Measurements from ENCODE around the gene SMPD3. TPM values are rescaled to one million over a fixed set of nuclear protein-coding genes. Genes with fewer than 3 reads are reported as not detected.

SMPD3 gene
- total and polyA plus RNA-seq, 7 donors: 0.04 to 0.21 (median 0.08) TPM

DNA sequence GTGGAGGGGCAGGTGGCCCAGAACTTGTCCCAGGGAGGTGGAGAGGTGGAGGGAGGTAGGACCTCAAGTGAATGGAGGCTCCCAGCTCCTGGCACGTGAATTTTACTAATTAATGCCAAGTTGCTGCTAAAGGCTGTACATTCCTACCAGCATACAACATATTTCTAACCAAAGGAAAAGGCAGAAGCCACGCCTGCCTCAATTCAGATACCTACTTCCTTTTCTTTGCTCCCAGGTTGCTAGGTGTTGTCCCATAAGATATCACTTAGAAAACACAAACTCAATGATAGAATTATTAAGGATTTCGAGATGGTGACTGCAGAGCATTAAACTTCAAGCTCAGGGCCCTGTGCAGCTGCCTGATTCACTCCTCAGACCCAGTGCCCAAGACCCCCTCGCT, 20.5 kb upstream of the SMPD3 start:
- ATAC-seq: no peak
- TF ChIP-seq, protein P1, sequence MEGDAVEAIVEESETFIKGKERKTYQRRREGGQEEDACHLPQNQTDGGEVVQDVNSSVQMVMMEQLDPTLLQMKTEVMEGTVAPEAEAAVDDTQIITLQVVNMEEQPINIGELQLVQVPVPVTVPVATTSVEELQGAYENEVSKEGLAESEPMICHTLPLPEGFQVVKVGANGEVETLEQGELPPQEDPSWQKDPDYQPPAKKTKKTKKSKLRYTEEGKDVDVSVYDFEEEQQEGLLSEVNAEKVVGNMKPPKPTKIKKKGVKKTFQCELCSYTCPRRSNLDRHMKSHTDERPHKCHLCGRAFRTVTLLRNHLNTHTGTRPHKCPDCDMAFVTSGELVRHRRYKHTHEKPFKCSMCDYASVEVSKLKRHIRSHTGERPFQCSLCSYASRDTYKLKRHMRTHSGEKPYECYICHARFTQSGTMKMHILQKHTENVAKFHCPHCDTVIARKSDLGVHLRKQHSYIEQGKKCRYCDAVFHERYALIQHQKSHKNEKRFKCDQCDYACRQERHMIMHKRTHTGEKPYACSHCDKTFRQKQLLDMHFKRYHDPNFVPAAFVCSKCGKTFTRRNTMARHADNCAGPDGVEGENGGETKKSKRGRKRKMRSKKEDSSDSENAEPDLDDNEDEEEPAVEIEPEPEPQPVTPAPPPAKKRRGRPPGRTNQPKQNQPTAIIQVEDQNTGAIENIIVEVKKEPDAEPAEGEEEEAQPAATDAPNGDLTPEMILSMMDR (IDR thresholded peaks at IDR 0.05): no peak
- no peaks in the 10 kb centered on the region for H3K27me3 ChIP-seq (ENCODE audit: insufficient read depth in 3 of 3, low read length in 2 of 3)
- no peaks in the 10 kb centered on the region for H3K9me3 ChIP-seq
- WGBS, 3 donors: 65 to 70% (median 68%) methylated on average over 4 of the region's 4 CpGs
- no peak overlapping the region for H3K27ac ChIP-seq
- DNase-seq: no peak
- H3K4me3 ChIP-seq: no peak overlapping the region
- intact Hi-C loops (cut with DNase I): no loop called here
- no peaks in the 10 kb centered on the region for H3K4me1 ChIP-seq
- no peaks in the 10 kb centered on the region for H3K36me3 ChIP-seq (ENCODE audit: insufficient read depth in 1 of 2, low read depth in 1 of 2)

DNA sequence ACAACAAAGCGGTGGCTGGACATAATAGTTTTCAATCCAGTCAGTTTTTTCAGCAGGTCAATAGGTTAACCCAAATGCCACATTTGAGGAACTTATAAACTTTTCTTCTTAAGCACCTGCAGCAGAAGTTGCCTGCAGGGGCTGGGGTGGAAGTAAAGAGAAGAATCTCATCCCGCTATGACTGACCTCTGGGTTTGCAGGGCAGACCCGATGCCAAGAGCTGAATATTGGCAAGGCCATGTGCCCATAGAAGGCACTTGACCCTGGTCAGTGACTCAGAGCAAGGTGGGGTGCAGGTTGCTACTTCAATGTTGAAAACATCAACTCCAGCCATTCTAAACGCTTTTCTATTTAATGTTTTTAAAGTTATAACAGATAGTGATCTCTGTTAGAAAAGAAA, 17.9 kb upstream of the SMPD3 start:
- ATAC-seq (no peak), DNase-seq (no peak)
- H3K4me1 ChIP-seq: no peaks in the 10 kb centered on the region
- 57 to 68% (median 60%) methylated on average over 4 of the region's 4 CpGs for WGBS, 3 donors
- H3K36me3 ChIP-seq (ENCODE audit: insufficient read depth in 1 of 2, low read depth in 1 of 2): no peaks in the 10 kb centered on the region
- H3K27ac ChIP-seq: no peak overlapping the region
- H3K27me3 ChIP-seq (ENCODE audit: insufficient read depth in 3 of 3, low read length in 2 of 3): peaks cover 0 to 4% (median 0%) of the 10 kb centered on the region in 3 donors
- no peak overlapping the region for H3K4me3 ChIP-seq
- intact Hi-C loops (cut with DNase I): no loop called here
- no peaks in the 10 kb centered on the region for H3K9me3 ChIP-seq
- TF ChIP-seq, protein P1 (IDR thresholded peaks at IDR 0.05): no peak

DNA sequence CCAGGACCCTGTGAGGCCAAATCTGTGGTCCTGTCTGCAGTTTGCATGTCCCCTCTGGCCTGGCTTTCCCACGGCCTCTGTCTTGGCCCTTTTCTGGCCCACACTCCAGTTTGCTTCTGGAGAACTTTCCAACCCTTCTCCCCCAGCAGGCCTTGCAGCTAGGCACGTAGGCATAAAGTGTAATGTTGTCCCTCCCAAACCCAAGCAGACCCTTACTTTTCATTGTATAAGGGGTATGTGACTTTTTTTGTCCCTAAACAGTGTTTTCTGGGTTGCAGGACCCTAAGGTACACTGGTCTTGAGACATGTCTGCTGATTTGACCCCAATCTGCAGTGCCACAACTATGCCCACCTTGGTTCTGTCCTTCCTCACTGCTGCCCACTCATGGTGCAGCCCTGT, 15.6 kb upstream of the SMPD3 start:
- no peak overlapping the region for H3K27ac ChIP-seq
- H3K27me3 ChIP-seq (ENCODE audit: insufficient read depth in 3 of 3, low read length in 2 of 3): peaks cover 0 to 4% (median 0%) of the 10 kb centered on the region in 3 donors
- H3K9me3 ChIP-seq: no peaks in the 10 kb centered on the region
- 69 to 74% (median 71%) methylated on average over 2 of the region's 2 CpGs for WGBS, 3 donors
- TF ChIP-seq, protein P1 (IDR thresholded peaks at IDR 0.05): no peak
- ATAC-seq: no peak
- no peak overlapping the region for H3K4me3 ChIP-seq
- intact Hi-C loops (cut with DNase I): no loop called here
- no peak for DNase-seq
- H3K4me1 ChIP-seq: no peaks in the 10 kb centered on the region
- H3K36me3 ChIP-seq (ENCODE audit: insufficient read depth in 1 of 2, low read depth in 1 of 2): no peaks in the 10 kb centered on the region

DNA sequence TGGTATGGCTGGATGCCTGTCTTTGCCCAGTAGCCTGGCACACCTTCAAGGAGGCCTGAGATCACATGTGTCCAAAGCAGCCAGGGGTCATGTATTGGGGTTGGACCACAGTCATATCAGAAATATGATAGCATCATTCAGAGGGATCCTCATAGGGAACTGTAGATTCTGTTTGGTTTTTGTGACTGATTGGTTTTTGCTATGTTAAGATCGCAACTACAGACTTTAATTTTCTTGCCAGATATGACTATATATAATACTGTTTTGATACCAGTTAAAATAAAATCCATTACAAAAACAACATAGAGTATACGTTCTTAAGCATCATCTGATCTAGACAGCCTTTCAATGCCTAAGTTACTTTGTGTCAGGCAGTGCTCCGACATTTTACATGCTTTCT, 11.8 kb upstream of the SMPD3 start:
- 81 to 90% (median 86%) methylated on average over 3 of the region's 3 CpGs for WGBS, 3 donors
- intact Hi-C loops (cut with DNase I): no loop called here
- Histone ChIP-seq H3K27me3 (ENCODE audit: insufficient read depth in 3 of 3, low read length in 2 of 3) (peaks cover 0 to 4% (median 0%) of the 10 kb centered on the region in 3 donors), H3K9me3 (no peaks in the 10 kb centered on the region), H3K27ac (no peak overlapping the region), H3K4me3 (no peak overlapping the region), H3K4me1 (no peaks in the 10 kb centered on the region), H3K36me3 (ENCODE audit: insufficient read depth in 1 of 2, low read depth in 1 of 2) (no peaks in the 10 kb centered on the region)
- ATAC-seq: no peak
- TF ChIP-seq, protein P1 (IDR thresholded peaks at IDR 0.05): no peak
- DNase-seq: no peak

DNA sequence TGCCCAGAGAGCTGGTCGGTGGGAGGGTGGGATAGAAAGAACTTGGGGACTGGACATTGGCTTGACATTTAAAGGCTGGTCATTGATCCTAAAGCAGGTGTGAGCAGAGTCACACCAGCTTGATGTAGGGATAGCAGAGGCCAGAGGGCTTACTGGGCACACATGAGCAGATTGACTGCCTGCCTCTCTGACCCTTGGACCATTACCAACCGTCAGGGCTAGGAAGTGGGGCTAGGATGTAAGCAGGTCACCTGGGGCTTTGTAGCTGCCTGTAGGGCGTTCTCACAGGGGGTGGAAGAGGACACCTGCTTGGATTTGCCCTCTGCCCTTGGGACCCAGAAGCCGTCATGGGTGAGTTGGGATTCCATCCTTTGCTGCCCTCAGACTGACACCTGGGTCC, 11.1 kb upstream of the SMPD3 start:
- intact Hi-C loops (cut with DNase I): no loop called here
- TF ChIP-seq, protein P1 (IDR thresholded peaks at IDR 0.05): no peak
- peaks cover 0 to 4% (median 0%) of the 10 kb centered on the region in 3 donors for H3K27me3 ChIP-seq (ENCODE audit: insufficient read depth in 3 of 3, low read length in 2 of 3)
- ATAC-seq (no peak), DNase-seq (no peak)
- no peaks in the 10 kb centered on the region for H3K9me3 ChIP-seq
- WGBS, 3 donors: 69 to 78% (median 72%) methylated on average over 4 of the region's 4 CpGs
- no peak overlapping the region for H3K27ac ChIP-seq
- H3K4me1 ChIP-seq: no peaks in the 10 kb centered on the region
- no peaks in the 10 kb centered on the region for H3K36me3 ChIP-seq (ENCODE audit: insufficient read depth in 1 of 2, low read depth in 1 of 2)
- no peak overlapping the region for H3K4me3 ChIP-seq
